K562 (cell line): ENCODE data around the gene IFI44L.

ENCODE experiments used
- EGR1 ChIP-seq: fragments of 450-650 bp; conservative IDR thresholded peaks from 2 replicates; pipeline ENCODE4 v1.6.1; 2017; ENCODE audit warnings: mild to moderate bottlenecking
- FOXJ2 ChIP-seq: fragments of 200-800 bp; sonication (Bioruptor generic); IDR thresholded peaks from 2 replicates; pipeline ENCODE4 v1.6.1; 2016; ENCODE audit warnings: missing genetic modification characterization, missing compliant biosample characterization
- HNRNPUL1 ChIP-seq: fragments of 200-400 bp; formaldehyde crosslinking; IDR thresholded peaks from 2 replicates; pipeline ENCODE4 v1.6.1; 2017; ENCODE audit warnings: low read length
- MXI1 ChIP-seq: IDR thresholded peaks from 2 replicates; pipeline ENCODE4 v1.6.1; 2011; ENCODE audit warnings: low read depth, mild to moderate bottlenecking, improper control_type of control experiment, low read length
- TEAD1 ChIP-seq, 2 experiments: fragments of 450-650 bp in 1 of 2; sonication (generic) in 1 of 2; formaldehyde crosslinking; IDR thresholded peaks; 2 replicates each; pipeline versions ENCODE4 v1.4.0 to v1.8.0; 2020 to 2022; ENCODE audit warnings: mild to moderate bottlenecking in 2 of 2, missing genetic modification reagents in 1 of 2
- TOE1 ChIP-seq, 2 experiments: fragments of 450-650 bp in 1 of 2; sonication (generic) in 1 of 2; formaldehyde crosslinking in 1 of 2; IDR thresholded peaks; 2 replicates each; pipeline versions ENCODE4 v1.7.1 to v1.8.0; 2016 to 2022; ENCODE audit warnings: borderline replicate concordance in 2 of 2, mild to moderate bottlenecking in 2 of 2, antibody characterized with exemption in 1 of 2, inconsistent platforms in 1 of 2, low read depth in 1 of 2, missing genetic modification reagents in 1 of 2, moderate library complexity in 1 of 2

DNA sequence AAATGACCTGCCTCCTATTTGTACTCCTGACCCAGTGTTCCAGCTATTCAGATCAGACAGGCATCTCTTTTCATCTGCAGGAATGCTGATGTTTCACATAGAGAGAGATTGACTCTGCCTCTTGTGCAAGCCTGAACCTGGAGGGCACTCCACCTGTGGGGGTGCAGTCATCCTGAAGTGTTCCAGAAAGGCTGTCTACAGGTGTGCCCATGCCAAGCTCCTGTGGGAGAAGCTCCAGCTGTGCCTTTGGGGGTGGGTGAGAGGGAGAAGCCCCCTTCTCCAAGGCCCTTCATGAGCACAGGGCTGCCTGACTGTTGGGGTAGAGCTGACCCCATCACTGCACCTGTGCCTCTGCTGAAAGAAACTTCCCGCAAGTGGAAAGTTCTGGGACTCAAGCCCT is 52.2 kb downstream of the IFI44L start:
- TF ChIP-seq EGR1: no peak
- TF ChIP-seq HNRNPUL1: no peak
- TF ChIP-seq TEAD1 (CRISPR knock-in tag; IDR thresholded peaks at IDR 0.05): no peak
- TF ChIP-seq TOE1 (IDR thresholded peaks at IDR 0.05; ENCODE audit: borderline replicate concordance): no peak
- no peak for TF ChIP-seq TOE1 (CRISPR knock-in tag; IDR thresholded peaks at IDR 0.05; ENCODE audit: borderline replicate concordance, low read depth)
- no peak for TF ChIP-seq FOXJ2 (tag)
- TF ChIP-seq MXI1: no peak
